SK-N-SH (cell line): ENCODE results near the gene ZBTB8OS.

ENCODE experiments used
- EZH2phosphoT487 ChIP-seq: fragments of 200-600 bp; sonication (generic); IDR thresholded peaks from 2 replicates; pipeline ENCODE4 v1.6.1; 2017; ENCODE audit warnings: low read depth, mixed run types, mild to moderate bottlenecking, antibody characterized with exemption, moderate library complexity, borderline replicate concordance
- NFIC ChIP-seq: IDR thresholded peaks from 2 replicates; pipeline ENCODE4 v1.4.0; 2012; ENCODE audit warnings: borderline replicate concordance
- RFX5 ChIP-seq: IDR thresholded peaks from 2 replicates; pipeline ENCODE4 v1.6.1; 2012; ENCODE audit warnings: mild to moderate bottlenecking, improper control_type of control experiment, low read length
- SIN3A ChIP-seq: IDR thresholded peaks from 2 replicates; pipeline ENCODE4 v1.6.1; 2012; ENCODE audit warnings: low read depth, mild to moderate bottlenecking, low read length, moderate library complexity, borderline replicate concordance
- TAF1 ChIP-seq: IDR thresholded peaks from 2 replicates; pipeline ENCODE4 v1.6.1; 2012; ENCODE audit warnings: low read depth, mild to moderate bottlenecking, low read length, moderate library complexity, borderline replicate concordance
- TEAD4 ChIP-seq: IDR thresholded peaks from 2 replicates; pipeline ENCODE4 v1.4.0; 2012; ENCODE audit warnings: mild to moderate bottlenecking, borderline replicate concordance; ENCODE audit not compliant: insufficient read depth
- TF ChIP-seq, protein P1 (sequence below): fragments of 200-600 bp; sonication (generic); IDR thresholded peaks from 2 replicates; pipeline ENCODE4 v1.6.1; 2017; ENCODE audit warnings: antibody characterized with exemption, mild to moderate bottlenecking, moderate library complexity
- TF ChIP-seq, protein P2 (sequence below): IDR thresholded peaks from 2 replicates; pipeline ENCODE4 v1.4.0; 2012; ENCODE audit warnings: low read depth
- TF ChIP-seq, protein P3 (sequence below): IDR thresholded peaks from 2 replicates; pipeline ENCODE4 v1.4.0; 2012; ENCODE audit warnings: low read depth, borderline replicate concordance
- TF ChIP-seq, protein P4 (sequence below): IDR thresholded peaks from 2 replicates; pipeline ENCODE4 v1.6.1; 2012; ENCODE audit warnings: mild to moderate bottlenecking, low read depth, low read length, moderate library complexity
- TF ChIP-seq, protein P5 (sequence below): IDR thresholded peaks from 2 replicates; pipeline ENCODE4 v1.4.0; 2012; ENCODE audit warnings: low read depth, borderline replicate concordance

DNA sequence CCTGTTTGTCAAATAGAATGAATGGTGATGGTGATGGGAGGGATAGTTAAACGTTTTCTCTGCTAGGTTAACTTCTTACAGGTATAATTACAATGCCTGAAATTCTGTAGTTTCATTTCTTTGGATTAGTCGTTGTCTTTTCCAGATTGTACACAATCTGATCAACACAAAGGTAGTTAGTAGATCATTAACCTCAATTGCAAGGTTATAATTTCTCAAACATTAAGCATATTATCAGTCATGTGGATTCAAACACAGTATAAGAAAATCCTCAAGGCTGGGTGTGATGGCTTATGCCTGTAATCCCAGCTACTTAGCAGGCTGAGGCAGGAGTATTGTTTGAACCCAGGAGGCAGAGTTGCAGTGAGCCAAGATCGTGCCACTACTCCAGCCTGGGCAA lies 31.6 kb upstream of the ZBTB8OS start:
- TF ChIP-seq, protein P1, sequence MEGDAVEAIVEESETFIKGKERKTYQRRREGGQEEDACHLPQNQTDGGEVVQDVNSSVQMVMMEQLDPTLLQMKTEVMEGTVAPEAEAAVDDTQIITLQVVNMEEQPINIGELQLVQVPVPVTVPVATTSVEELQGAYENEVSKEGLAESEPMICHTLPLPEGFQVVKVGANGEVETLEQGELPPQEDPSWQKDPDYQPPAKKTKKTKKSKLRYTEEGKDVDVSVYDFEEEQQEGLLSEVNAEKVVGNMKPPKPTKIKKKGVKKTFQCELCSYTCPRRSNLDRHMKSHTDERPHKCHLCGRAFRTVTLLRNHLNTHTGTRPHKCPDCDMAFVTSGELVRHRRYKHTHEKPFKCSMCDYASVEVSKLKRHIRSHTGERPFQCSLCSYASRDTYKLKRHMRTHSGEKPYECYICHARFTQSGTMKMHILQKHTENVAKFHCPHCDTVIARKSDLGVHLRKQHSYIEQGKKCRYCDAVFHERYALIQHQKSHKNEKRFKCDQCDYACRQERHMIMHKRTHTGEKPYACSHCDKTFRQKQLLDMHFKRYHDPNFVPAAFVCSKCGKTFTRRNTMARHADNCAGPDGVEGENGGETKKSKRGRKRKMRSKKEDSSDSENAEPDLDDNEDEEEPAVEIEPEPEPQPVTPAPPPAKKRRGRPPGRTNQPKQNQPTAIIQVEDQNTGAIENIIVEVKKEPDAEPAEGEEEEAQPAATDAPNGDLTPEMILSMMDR, result no peak
- TF ChIP-seq, protein P2, sequence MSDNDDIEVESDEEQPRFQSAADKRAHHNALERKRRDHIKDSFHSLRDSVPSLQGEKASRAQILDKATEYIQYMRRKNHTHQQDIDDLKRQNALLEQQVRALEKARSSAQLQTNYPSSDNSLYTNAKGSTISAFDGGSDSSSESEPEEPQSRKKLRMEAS, result no peak
- no peak for TF ChIP-seq NFIC
- TF ChIP-seq, protein P3, sequence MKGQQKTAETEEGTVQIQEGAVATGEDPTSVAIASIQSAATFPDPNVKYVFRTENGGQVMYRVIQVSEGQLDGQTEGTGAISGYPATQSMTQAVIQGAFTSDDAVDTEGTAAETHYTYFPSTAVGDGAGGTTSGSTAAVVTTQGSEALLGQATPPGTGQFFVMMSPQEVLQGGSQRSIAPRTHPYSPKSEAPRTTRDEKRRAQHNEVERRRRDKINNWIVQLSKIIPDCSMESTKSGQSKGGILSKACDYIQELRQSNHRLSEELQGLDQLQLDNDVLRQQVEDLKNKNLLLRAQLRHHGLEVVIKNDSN, result no peak
- TF ChIP-seq SIN3A, result no peak
- no peak for TF ChIP-seq RFX5
- no peak for TF ChIP-seq EZH2phosphoT487
- TF ChIP-seq TAF1, result no peak
- TF ChIP-seq, protein P4, sequence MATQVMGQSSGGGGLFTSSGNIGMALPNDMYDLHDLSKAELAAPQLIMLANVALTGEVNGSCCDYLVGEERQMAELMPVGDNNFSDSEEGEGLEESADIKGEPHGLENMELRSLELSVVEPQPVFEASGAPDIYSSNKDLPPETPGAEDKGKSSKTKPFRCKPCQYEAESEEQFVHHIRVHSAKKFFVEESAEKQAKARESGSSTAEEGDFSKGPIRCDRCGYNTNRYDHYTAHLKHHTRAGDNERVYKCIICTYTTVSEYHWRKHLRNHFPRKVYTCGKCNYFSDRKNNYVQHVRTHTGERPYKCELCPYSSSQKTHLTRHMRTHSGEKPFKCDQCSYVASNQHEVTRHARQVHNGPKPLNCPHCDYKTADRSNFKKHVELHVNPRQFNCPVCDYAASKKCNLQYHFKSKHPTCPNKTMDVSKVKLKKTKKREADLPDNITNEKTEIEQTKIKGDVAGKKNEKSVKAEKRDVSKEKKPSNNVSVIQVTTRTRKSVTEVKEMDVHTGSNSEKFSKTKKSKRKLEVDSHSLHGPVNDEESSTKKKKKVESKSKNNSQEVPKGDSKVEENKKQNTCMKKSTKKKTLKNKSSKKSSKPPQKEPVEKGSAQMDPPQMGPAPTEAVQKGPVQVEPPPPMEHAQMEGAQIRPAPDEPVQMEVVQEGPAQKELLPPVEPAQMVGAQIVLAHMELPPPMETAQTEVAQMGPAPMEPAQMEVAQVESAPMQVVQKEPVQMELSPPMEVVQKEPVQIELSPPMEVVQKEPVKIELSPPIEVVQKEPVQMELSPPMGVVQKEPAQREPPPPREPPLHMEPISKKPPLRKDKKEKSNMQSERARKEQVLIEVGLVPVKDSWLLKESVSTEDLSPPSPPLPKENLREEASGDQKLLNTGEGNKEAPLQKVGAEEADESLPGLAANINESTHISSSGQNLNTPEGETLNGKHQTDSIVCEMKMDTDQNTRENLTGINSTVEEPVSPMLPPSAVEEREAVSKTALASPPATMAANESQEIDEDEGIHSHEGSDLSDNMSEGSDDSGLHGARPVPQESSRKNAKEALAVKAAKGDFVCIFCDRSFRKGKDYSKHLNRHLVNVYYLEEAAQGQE, result no peak
- no peak for TF ChIP-seq TEAD4
- TF ChIP-seq, protein P5, sequence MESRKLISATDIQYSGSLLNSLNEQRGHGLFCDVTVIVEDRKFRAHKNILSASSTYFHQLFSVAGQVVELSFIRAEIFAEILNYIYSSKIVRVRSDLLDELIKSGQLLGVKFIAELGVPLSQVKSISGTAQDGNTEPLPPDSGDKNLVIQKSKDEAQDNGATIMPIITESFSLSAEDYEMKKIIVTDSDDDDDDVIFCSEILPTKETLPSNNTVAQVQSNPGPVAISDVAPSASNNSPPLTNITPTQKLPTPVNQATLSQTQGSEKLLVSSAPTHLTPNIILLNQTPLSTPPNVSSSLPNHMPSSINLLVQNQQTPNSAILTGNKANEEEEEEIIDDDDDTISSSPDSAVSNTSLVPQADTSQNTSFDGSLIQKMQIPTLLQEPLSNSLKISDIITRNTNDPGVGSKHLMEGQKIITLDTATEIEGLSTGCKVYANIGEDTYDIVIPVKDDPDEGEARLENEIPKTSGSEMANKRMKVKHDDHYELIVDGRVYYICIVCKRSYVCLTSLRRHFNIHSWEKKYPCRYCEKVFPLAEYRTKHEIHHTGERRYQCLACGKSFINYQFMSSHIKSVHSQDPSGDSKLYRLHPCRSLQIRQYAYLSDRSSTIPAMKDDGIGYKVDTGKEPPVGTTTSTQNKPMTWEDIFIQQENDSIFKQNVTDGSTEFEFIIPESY, result no peak
